B cell (primary cell): ENCODE results near the gene ID3. TPM values are rescaled to one million over a fixed set of nuclear protein-coding genes. Genes with fewer than 3 reads are reported as not detected.

Source experiments
- ATAC-seq: fragments of 200-7000 bp; cut with Tn5 transposase; one replicate; pipeline ENCODE4 v1.10.0; 2021; ENCODE audit warnings: low read depth, mild to moderate bottlenecking, moderate number of reproducible peaks, moderate library complexity
- CTCF ChIA-PET: fragments of 350-600 bp; sonication (Branson Sonifier 250); formaldehyde crosslinking; loops from one replicate; lab custom pipeline; 2021; ENCODE audit warnings: antibody characterized with exemption, inconsistent platforms; lab: Charles Lee
- POLR2A ChIA-PET: fragments of 350-600 bp; sonication (Branson Sonifier 250); formaldehyde crosslinking; loops from one replicate; lab custom pipeline; 2021; ENCODE audit warnings: antibody characterized with exemption; lab: Charles Lee
- DNase-seq: peaks from one replicate; pipeline ENCODE4 v3.0.0; 2013
- H2AFZ ChIP-seq: 2 replicates; pipeline ENCODE4 v1.6.1; 2012; ENCODE audit warnings: mild to moderate bottlenecking, low read depth, low read length; ENCODE audit not compliant: insufficient read depth, poor library complexity, severe bottlenecking
- H3K27ac ChIP-seq, 2 donors: 1 replicate in 1 of 2; 2 replicates in 1 of 2; pipeline ENCODE4 v1.5.1; 2012 to 2013; ENCODE audit warnings: low read length in 2 of 2, mild to moderate bottlenecking in 2 of 2, moderate library complexity in 1 of 2
- H3K27me3 ChIP-seq, 4 experiments: fragments of 200-600 bp in 1 of 4; sonication (generic) in 1 of 4; replicated peaks in 1 of 4; 1 replicate in 2 of 4; 2 replicates in 2 of 4; pipeline versions ENCODE4 v1.6.1 to v1.7.0; 2013 to 2016; ENCODE audit warnings: low read length in 3 of 4, mild to moderate bottlenecking in 2 of 4, mixed read lengths in 1 of 4, moderate library complexity in 1 of 4; ENCODE audit not compliant: insufficient read depth in 4 of 4, control insufficient read depth in 3 of 4; ENCODE audit errors: control extremely low read depth in 1 of 4
- H3K36me3 ChIP-seq, 2 experiments: replicated peaks in 1 of 2; 1 replicate in 1 of 2; 2 replicates in 1 of 2; pipeline versions ENCODE4 v1.6.1 to v1.7.1; 2013; ENCODE audit warnings: low read length in 1 of 2; ENCODE audit not compliant: insufficient read depth in 2 of 2, control insufficient read depth in 1 of 2; ENCODE audit errors: control extremely low read depth in 1 of 2, extremely low read depth in 1 of 2
- H3K4me1 ChIP-seq, 2 donors: fragments of 200-600 bp in 1 of 2; sonication (generic) in 1 of 2; 1 replicate in 1 of 2; 2 replicates in 1 of 2; pipeline versions ENCODE4 v1.5.1 to v1.6.1; 2013 to 2017; ENCODE audit warnings: low read length in 2 of 2; ENCODE audit not compliant: control insufficient read depth in 2 of 2, insufficient read depth in 2 of 2
- H3K4me2 ChIP-seq: replicated peaks from 2 replicates; pipeline ENCODE3; 2012; ENCODE audit warnings: mild to moderate bottlenecking, low read depth, low read length; ENCODE audit not compliant: poor library complexity, severe bottlenecking
- H3K4me3 ChIP-seq, 5 experiments: fragments of 200-600 bp in 1 of 5; sonication (generic) in 1 of 5; 1 replicate in 3 of 5; 2 replicates in 2 of 5; pipeline versions ENCODE4 v1.5.1 to v1.7.0; 2011 to 2016; ENCODE audit warnings: low read length in 4 of 5, mild to moderate bottlenecking in 4 of 5, low read depth in 2 of 5, control low read depth in 1 of 5, moderate library complexity in 1 of 5; ENCODE audit not compliant: insufficient read depth in 1 of 5; ENCODE audit errors: control extremely low read depth in 1 of 5, extremely low read depth in 1 of 5
- H3K79me2 ChIP-seq: fragments of 200-600 bp; sonication (generic); one replicate; pipeline ENCODE4 v1.6.0; 2016; ENCODE audit warnings: low read length; ENCODE audit not compliant: control insufficient read depth, insufficient read depth
- H3K9ac ChIP-seq: fragments of 200-600 bp; sonication (generic); 2 replicates; pipeline ENCODE4 v1.6.1; 2017; ENCODE audit warnings: mild to moderate bottlenecking, low read length, moderate library complexity
- H3K9me3 ChIP-seq, 3 donors: one replicate each; pipeline versions ENCODE4 v1.6.1 to v1.7.1; 2013; ENCODE audit warnings: low read length in 2 of 3; ENCODE audit not compliant: control insufficient read depth in 2 of 3, insufficient read depth in 1 of 3; ENCODE audit errors: control extremely low read depth in 1 of 3
- H4K20me1 ChIP-seq: 2 replicates; pipeline ENCODE4 v1.6.0; 2012; ENCODE audit warnings: mild to moderate bottlenecking, low read length; ENCODE audit not compliant: insufficient read depth, control insufficient read depth, poor library complexity, severe bottlenecking
- H3K27ac Mint-ChIP-seq: one replicate; pipeline ENCODE4 v1.8.0; 2021; ENCODE audit warnings: mixed read lengths
- H3K27me3 Mint-ChIP-seq: one replicate; pipeline ENCODE4 v1.8.0; 2021; ENCODE audit warnings: mixed read lengths
- H3K4me1 Mint-ChIP-seq: one replicate; pipeline ENCODE4 v1.8.0; 2021; ENCODE audit warnings: mixed read lengths
- H3K4me3 Mint-ChIP-seq: one replicate; pipeline ENCODE4 v1.8.0; 2021; ENCODE audit warnings: mixed read lengths
- H3K9me3 Mint-ChIP-seq: one replicate; pipeline ENCODE4 v1.8.0; 2022; ENCODE audit warnings: mixed read lengths; ENCODE audit not compliant: insufficient read depth
- CTCF ChIP-seq: fragments of 200-600 bp; IDR thresholded peaks from one replicate; pipeline ENCODE4 v1.8.0; 2022; ENCODE audit warnings: antibody characterized with exemption, mild to moderate bottlenecking
- EZH2 ChIP-seq: IDR thresholded peaks from 2 replicates; pipeline ENCODE4 v1.6.1; 2012; ENCODE audit warnings: borderline replicate concordance, low read depth, mild to moderate bottlenecking, moderate library complexity, low read length; ENCODE audit not compliant: insufficient read depth, poor library complexity, severe bottlenecking
- WGBS: methylation state at CpG from one replicate; pipeline ENCODE4 v1.1.5; 2013; ENCODE audit warnings: missing lambda C conversion rate; ENCODE audit not compliant: insufficient coverage; 5-methylcytosine and 5-hydroxymethylcytosine counted together
- intact Hi-C: fragments of 100-400 bp; cut with micrococcal nuclease; formaldehyde crosslinking; loops from one replicate; pipeline ENCODE4 v1.10.0; 2022
- polyA plus RNA-seq: library from polyadenylated mRNA; depleted of rRNA; stranded (reverse); fragments of >200 nt; gene quantifications from 2 replicates; pipeline ENCODE4 v1.2.3, GENCODE V29; 2012
- total RNA-seq, 2 donors: library from RNA; stranded (reverse); fragments of 120-200 nt in 1 of 2; gene quantifications; 1 replicate in 1 of 2; 2 replicates in 1 of 2; pipeline versions ENCODE4 v1.2.3 to v1.2.4, GENCODE V29; 2013 to 2022

ID3 gene
- total and polyA plus RNA-seq, 2 donors (not counting 1 experiment from before 2014, with no cell fraction given), result 212 to 367 TPM

- Mint-ChIP-seq H3K9me3 (no peaks in the 10 kb centered on the region), H3K27ac (peak overlapping the region; percentile 82), H3K4me1 (peaks cover 88% of the 10 kb centered on the region), H3K4me3 (peak overlapping the region; percentile 55), H3K27me3 (no peaks in the 10 kb centered on the region)
- DNase-seq, result no peak
- H3K4me2 ChIP-seq, result peak overlapping the region; percentile 99
- H3K4me1 ChIP-seq, result peaks cover 85 to 91% of the 10 kb centered on the region in 2 donors
- H3K36me3 ChIP-seq, result no peaks in the 10 kb centered on the region
- ChIA-PET CTCF (interaction anchor here (0.5 to 17.1 kb wide), 8 partner anchors 11 to 344 kb away, joined by 3 to 332 read pairs (median 7); no protein-coding TSS in a partner anchor), POLR2A (interaction anchor here (0.5 to 2.0 kb wide), 5 partner anchors 11 to 265 kb away, joined by 3 to 10 read pairs (median 3); no protein-coding TSS in a partner anchor)
- no peaks in the 10 kb centered on the region for H3K9me3 ChIP-seq
- WGBS, result 37% methylated on average over 5 of the region's 8 CpGs
- peak overlapping the region; percentile 70 for H3K9ac ChIP-seq
- no peak for TF ChIP-seq CTCF
- no peak for TF ChIP-seq EZH2
- no peak for ATAC-seq
- H3K27ac ChIP-seq, result no peak overlapping the region
- no peaks in the 10 kb centered on the region for H4K20me1 ChIP-seq
- H3K79me2 ChIP-seq, result peaks cover 9% of the 10 kb centered on the region
- intact Hi-C loops, result loop anchor here (2.0 kb wide), 2 partner anchors 45 to 161 kb away; partner anchors contain the start of genes ASAP3 and ZNF436
- H3K4me3 ChIP-seq, result peak overlapping the region in 2 of 5 experiments; percentile 48 to 64
- no peak overlapping the region for H2AFZ ChIP-seq
- H3K27me3 ChIP-seq, result peaks cover 0 to 7% (median 0%) of the 10 kb centered on the region in 4 experiments
Measured at GRCh38 chr1:23529146-23530086, 29.9 kb downstream of the ID3 start.
